Embryonic facial prominence (tissue), 1 donor: ENCODE results near the gene GLI3.

ENCODE experiments used
- DNase-seq: peaks from one replicate; pipeline ENCODE4 v3.0.0-alpha.2; 2016; ENCODE audit errors: extremely low spot score

GLI3 gene

GRCh38 chr7:41972270-41972669 is 264.7 kb downstream of the GLI3 start:
- no peak for DNase-seq

- DNase-seq, result no peak
These were observed 265.3 kb downstream of the GLI3 start for GRCh38 chr7:41971640-41972187.

- no peak for DNase-seq
These were observed 266.1 kb downstream of the GLI3 start for GRCh38 chr7:41970941-41971340.

GRCh38 chr7:41969561-41970105 is 267.4 kb downstream of the GLI3 start:
- no peak for DNase-seq

- DNase-seq, result no peak
These were observed 269.9 kb downstream of the GLI3 start for GRCh38 chr7:41967156-41967555.

- DNase-seq, result no peak
These were observed 271.0 kb downstream of the GLI3 start for GRCh38 chr7:41965951-41966505.

GRCh38 chr7:41964849-41965745 is 271.9 kb downstream of the GLI3 start:
- no peak for DNase-seq

GRCh38 chr7:41964183-41964753 is 272.7 kb downstream of the GLI3 start:
- no peak for DNase-seq

GRCh38 chr7:41956705-41957104 is 280.3 kb downstream of the GLI3 start:
- no peak for DNase-seq

- peak; percentile 52 for DNase-seq
These were observed 280.9 kb downstream of the GLI3 start for GRCh38 chr7:41955893-41956675.

GRCh38 chr7:41955451-41955850 is 281.6 kb downstream of the GLI3 start:
- DNase-seq, result no peak

- no peak for DNase-seq
These were observed 282.0 kb downstream of the GLI3 start for GRCh38 chr7:41954976-41955375.

GRCh38 chr7:41948503-41948902 is 288.5 kb downstream of the GLI3 start:
- no peak for DNase-seq

- DNase-seq, result peak; percentile 28
These were observed 293.9 kb downstream of the GLI3 start for GRCh38 chr7:41943094-41943577.

- DNase-seq, result no peak
These were observed 294.4 kb downstream of the GLI3 start for GRCh38 chr7:41942468-41943093.

GRCh38 chr7:41940760-41941343 is 296.2 kb downstream of the GLI3 start:
- peak; percentile 71 for DNase-seq

- no peak for DNase-seq
These were observed 298.6 kb downstream of the GLI3 start for GRCh38 chr7:41938371-41938770.

- DNase-seq, result no peak
These were observed 303.6 kb downstream of the GLI3 start for GRCh38 chr7:41933427-41933826.

GRCh38 chr7:41931263-41931646 is 305.8 kb downstream of the GLI3 start:
- no peak for DNase-seq

- DNase-seq, result no peak
These were observed 306.3 kb downstream of the GLI3 start for GRCh38 chr7:41930538-41931262.
